ENCODE results near the gene SNTB2.

DNA sequence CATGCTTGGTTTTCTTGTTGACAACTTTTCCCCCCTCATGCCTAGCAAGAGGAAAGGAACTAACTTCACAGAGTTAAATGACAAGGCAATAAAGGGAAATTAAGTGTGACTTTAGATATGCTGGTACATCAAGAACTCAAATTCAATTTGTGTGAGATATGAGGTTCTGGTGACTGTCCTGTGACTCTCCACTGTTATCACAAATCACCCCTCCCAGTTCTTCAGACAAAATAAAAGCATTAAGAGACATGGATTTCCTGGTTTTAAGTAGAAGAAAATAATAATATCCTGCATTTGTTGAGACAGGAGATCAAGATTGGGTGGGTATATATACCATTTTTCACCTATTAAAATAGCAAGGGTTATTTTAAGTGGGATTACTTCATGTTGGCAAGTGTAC is 46.2 kb downstream of the SNTB2 start:
- TF ChIP-seq POLR2A (IDR thresholded peaks at IDR 0.05; ENCODE audit: low read depth, low read length): no peak
- TF ChIP-seq PML (IDR thresholded peaks at IDR 0.05; ENCODE audit: low read length): no peak
- TF ChIP-seq, protein P1, sequence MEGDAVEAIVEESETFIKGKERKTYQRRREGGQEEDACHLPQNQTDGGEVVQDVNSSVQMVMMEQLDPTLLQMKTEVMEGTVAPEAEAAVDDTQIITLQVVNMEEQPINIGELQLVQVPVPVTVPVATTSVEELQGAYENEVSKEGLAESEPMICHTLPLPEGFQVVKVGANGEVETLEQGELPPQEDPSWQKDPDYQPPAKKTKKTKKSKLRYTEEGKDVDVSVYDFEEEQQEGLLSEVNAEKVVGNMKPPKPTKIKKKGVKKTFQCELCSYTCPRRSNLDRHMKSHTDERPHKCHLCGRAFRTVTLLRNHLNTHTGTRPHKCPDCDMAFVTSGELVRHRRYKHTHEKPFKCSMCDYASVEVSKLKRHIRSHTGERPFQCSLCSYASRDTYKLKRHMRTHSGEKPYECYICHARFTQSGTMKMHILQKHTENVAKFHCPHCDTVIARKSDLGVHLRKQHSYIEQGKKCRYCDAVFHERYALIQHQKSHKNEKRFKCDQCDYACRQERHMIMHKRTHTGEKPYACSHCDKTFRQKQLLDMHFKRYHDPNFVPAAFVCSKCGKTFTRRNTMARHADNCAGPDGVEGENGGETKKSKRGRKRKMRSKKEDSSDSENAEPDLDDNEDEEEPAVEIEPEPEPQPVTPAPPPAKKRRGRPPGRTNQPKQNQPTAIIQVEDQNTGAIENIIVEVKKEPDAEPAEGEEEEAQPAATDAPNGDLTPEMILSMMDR (IDR thresholded peaks at IDR 0.05 in 2 of 3, conservative IDR thresholded peaks at IDR 0.05 in 1 of 3; ENCODE audit: control insufficient read depth in 2 of 3, extremely low read depth in 1 of 3, insufficient read depth in 1 of 3, low read depth in 3 of 3, low read length in 3 of 3): no peak
- TF ChIP-seq RCOR1 (conservative IDR thresholded peaks at IDR 0.05; ENCODE audit: low read depth, low read length): no peak
- TF ChIP-seq EP300 (IDR thresholded peaks at IDR 0.05; ENCODE audit: borderline replicate concordance in 1 of 2, control insufficient read depth in 1 of 2, low read depth in 2 of 2, low read length in 2 of 2): no peak
- TF ChIP-seq, protein P2, sequence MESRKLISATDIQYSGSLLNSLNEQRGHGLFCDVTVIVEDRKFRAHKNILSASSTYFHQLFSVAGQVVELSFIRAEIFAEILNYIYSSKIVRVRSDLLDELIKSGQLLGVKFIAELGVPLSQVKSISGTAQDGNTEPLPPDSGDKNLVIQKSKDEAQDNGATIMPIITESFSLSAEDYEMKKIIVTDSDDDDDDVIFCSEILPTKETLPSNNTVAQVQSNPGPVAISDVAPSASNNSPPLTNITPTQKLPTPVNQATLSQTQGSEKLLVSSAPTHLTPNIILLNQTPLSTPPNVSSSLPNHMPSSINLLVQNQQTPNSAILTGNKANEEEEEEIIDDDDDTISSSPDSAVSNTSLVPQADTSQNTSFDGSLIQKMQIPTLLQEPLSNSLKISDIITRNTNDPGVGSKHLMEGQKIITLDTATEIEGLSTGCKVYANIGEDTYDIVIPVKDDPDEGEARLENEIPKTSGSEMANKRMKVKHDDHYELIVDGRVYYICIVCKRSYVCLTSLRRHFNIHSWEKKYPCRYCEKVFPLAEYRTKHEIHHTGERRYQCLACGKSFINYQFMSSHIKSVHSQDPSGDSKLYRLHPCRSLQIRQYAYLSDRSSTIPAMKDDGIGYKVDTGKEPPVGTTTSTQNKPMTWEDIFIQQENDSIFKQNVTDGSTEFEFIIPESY (IDR thresholded peaks at IDR 0.05): no peak
- TF ChIP-seq KDM1A (IDR thresholded peaks at IDR 0.05; ENCODE audit: borderline replicate concordance): no peak
